Neuronal stem cell (in vitro differentiated cells): Measurements from ENCODE around the gene PROX1.

Source experiments
- DNase-seq: peaks from one replicate; pipeline ENCODE4 v3.0.0-alpha.2; 2013; ENCODE audit warnings: low spot score
- H2AFZ ChIP-seq: one replicate; pipeline ENCODE4 v1.6.1; 2013; ENCODE audit warnings: mild to moderate bottlenecking, low read length, inconsistent platforms
- H2AK5ac ChIP-seq: 2 replicates; pipeline ENCODE4 v1.6.1; 2013; ENCODE audit warnings: low read depth, mild to moderate bottlenecking, inconsistent platforms, low read length, moderate library complexity, mixed read lengths
- H2BK120ac ChIP-seq: 2 replicates; pipeline ENCODE4 v1.6.1; 2013; ENCODE audit warnings: low read depth, mild to moderate bottlenecking, inconsistent platforms, low read length, moderate library complexity, mixed read lengths
- H2BK12ac ChIP-seq: one replicate; pipeline ENCODE4 v1.6.1; 2013; ENCODE audit warnings: low read length, inconsistent platforms
- H2BK15ac ChIP-seq: 2 replicates; pipeline ENCODE4 v1.6.1; 2013; ENCODE audit warnings: mild to moderate bottlenecking, low read length, inconsistent platforms, mixed read lengths
- H2BK5ac ChIP-seq: one replicate; pipeline ENCODE4 v1.6.1; 2013; ENCODE audit warnings: inconsistent platforms, mild to moderate bottlenecking, low read length, moderate library complexity
- H3K14ac ChIP-seq: one replicate; pipeline ENCODE4 v1.6.1; 2013; ENCODE audit warnings: low read length, inconsistent platforms
- H3K18ac ChIP-seq: 2 replicates; pipeline ENCODE4 v1.6.1; 2013; ENCODE audit warnings: low read length, inconsistent platforms
- H3K23ac ChIP-seq: 2 replicates; pipeline ENCODE4 v1.6.1; 2013; ENCODE audit warnings: low read depth, mild to moderate bottlenecking, mixed read lengths, low read length, inconsistent platforms; ENCODE audit not compliant: poor library complexity
- H3K27ac ChIP-seq: replicated peaks from 3 replicates; pipeline ENCODE4 v1.5.1; 2013; ENCODE audit warnings: low read length, inconsistent platforms
- H3K27me3 ChIP-seq, 3 experiments: 2 replicates each; pipeline ENCODE4 v1.6.1; 2013; ENCODE audit warnings: low read length in 3 of 3, mild to moderate bottlenecking in 2 of 3, inconsistent platforms in 1 of 3, low read depth in 1 of 3, mixed read lengths in 1 of 3, moderate library complexity in 1 of 3; ENCODE audit not compliant: control insufficient read depth in 3 of 3, insufficient read depth in 3 of 3
- H3K36me3 ChIP-seq, 2 donors: replicated peaks in 1 of 2; 2 replicates each; pipeline ENCODE4 v1.6.1; 2013; ENCODE audit warnings: low read length in 2 of 2; ENCODE audit not compliant: control insufficient read depth in 2 of 2, insufficient read depth in 2 of 2
- H3K4ac ChIP-seq: 2 replicates; pipeline ENCODE4 v1.6.1; 2013; ENCODE audit warnings: inconsistent platforms, mild to moderate bottlenecking, low read length, moderate library complexity
- H3K4me1 ChIP-seq, 2 donors: 1 replicate in 1 of 2; 2 replicates in 1 of 2; pipeline ENCODE4 v1.6.1; 2013; ENCODE audit warnings: low read length in 2 of 2, low read depth in 1 of 2; ENCODE audit not compliant: control insufficient read depth in 2 of 2, insufficient read depth in 1 of 2
- H3K4me2 ChIP-seq: one replicate; pipeline ENCODE4 v1.6.1; 2013; ENCODE audit warnings: mild to moderate bottlenecking, low read length, inconsistent platforms; ENCODE audit not compliant: insufficient read depth, poor library complexity, severe bottlenecking
- H3K4me3 ChIP-seq, 2 donors: 2 replicates each; pipeline ENCODE4 v1.5.1; 2013; ENCODE audit warnings: low read length in 2 of 2, mild to moderate bottlenecking in 2 of 2, inconsistent platforms in 1 of 2, moderate library complexity in 1 of 2
- H3K79me1 ChIP-seq: one replicate; pipeline ENCODE4 v1.6.1; 2013; ENCODE audit warnings: low read depth, mild to moderate bottlenecking, inconsistent platforms, low read length, moderate library complexity
- H3K9ac ChIP-seq: one replicate; pipeline ENCODE4 v1.6.1; 2013; ENCODE audit warnings: mild to moderate bottlenecking, low read depth, low read length, inconsistent platforms; ENCODE audit not compliant: poor library complexity
- H3K9me3 ChIP-seq, 2 donors: replicated peaks in 1 of 2; 2 replicates each; pipeline versions ENCODE3 to v1.6.1; 2013; ENCODE audit warnings: low read length in 2 of 2, mild to moderate bottlenecking in 2 of 2, inconsistent platforms in 1 of 2, low read depth in 1 of 2, mixed read lengths in 1 of 2, moderate library complexity in 1 of 2; ENCODE audit not compliant: control insufficient read depth in 2 of 2, insufficient read depth in 1 of 2
- H4K8ac ChIP-seq: one replicate; pipeline ENCODE4 v1.6.1; 2013; ENCODE audit warnings: low read depth, mild to moderate bottlenecking, inconsistent platforms, low read length, moderate library complexity
- H4K91ac ChIP-seq: one replicate; pipeline ENCODE4 v1.6.1; 2013; ENCODE audit warnings: low read length, low read depth, mild to moderate bottlenecking, inconsistent platforms; ENCODE audit not compliant: poor library complexity
- WGBS, 2 donors: extraction: QIAGEN DNeasy Blood & Tissue Kit; methylation state at CpG; one replicate each; pipeline ENCODE4 v1.1.7; 2013; ENCODE audit warnings: missing lambda C conversion rate in 2 of 2, mixed read lengths in 1 of 2; ENCODE audit not compliant: insufficient read length in 2 of 2, insufficient replicate concordance in 1 of 2; ENCODE audit errors: extremely low coverage in 2 of 2; 5-methylcytosine and 5-hydroxymethylcytosine counted together

The PROX1 gene

DNA sequence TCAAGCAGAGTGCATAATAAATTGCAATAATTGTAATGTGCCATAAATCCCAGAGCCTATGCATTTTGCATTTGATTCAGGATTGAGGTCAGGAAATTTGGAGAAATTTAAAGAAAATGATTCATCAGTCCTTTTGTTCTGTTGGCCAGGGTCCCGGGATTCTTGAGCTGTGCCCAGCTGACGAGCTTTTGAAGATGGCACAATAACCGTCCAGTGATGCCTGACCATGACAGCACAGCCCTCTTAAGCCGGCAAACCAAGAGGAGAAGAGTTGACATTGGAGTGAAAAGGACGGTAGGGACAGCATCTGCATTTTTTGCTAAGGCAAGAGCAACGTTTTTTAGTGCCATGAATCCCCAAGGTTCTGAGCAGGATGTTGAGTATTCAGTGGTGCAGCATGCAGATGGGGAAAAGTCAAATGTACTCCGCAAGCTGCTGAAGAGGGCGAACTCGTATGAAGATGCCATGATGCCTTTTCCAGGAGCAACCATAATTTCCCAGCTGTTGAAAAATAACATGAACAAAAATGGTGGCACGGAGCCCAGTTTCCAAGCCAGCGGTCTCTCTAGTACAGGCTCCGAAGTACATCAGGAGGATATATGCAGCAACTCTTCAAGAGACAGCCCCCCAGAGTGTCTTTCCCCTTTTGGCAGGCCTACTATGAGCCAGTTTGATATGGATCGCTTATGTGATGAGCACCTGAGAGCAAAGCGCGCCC, 8.7 kb downstream of the PROX1 start:
- H2BK120ac ChIP-seq, result no peak overlapping the region
- H2BK15ac ChIP-seq, result no peak overlapping the region
- no peak overlapping the region for H4K8ac ChIP-seq
- no peak overlapping the region for H2AK5ac ChIP-seq
- H4K91ac ChIP-seq, result no peak overlapping the region
- H3K9me3 ChIP-seq, result peaks cover 0 to 5% of the 10 kb centered on the region in 2 donors
- DNase-seq, result no peak
- H2BK5ac ChIP-seq, result no peak overlapping the region
- no peak overlapping the region for H2BK12ac ChIP-seq
- no peaks in the 10 kb centered on the region for H3K79me1 ChIP-seq
- H3K27ac ChIP-seq, result no peak overlapping the region
- no peak overlapping the region for H3K23ac ChIP-seq
- H3K4me3 ChIP-seq, result no peak overlapping the region
- no CpG with 5 or more reads among the region's 15 CpGs for WGBS, 2 donors
- no peak overlapping the region for H3K4ac ChIP-seq
- H2AFZ ChIP-seq, result no peak overlapping the region
- no peaks in the 10 kb centered on the region for H3K27me3 ChIP-seq
- H3K36me3 ChIP-seq, result peaks cover 6 to 23% of the 10 kb centered on the region in 2 donors
- no peak overlapping the region for H3K4me2 ChIP-seq
- no peak overlapping the region for H3K14ac ChIP-seq
- no peak overlapping the region for H3K9ac ChIP-seq
- no peak overlapping the region for H3K18ac ChIP-seq
- peaks cover 2 to 15% of the 10 kb centered on the region in 2 donors for H3K4me1 ChIP-seq

DNA sequence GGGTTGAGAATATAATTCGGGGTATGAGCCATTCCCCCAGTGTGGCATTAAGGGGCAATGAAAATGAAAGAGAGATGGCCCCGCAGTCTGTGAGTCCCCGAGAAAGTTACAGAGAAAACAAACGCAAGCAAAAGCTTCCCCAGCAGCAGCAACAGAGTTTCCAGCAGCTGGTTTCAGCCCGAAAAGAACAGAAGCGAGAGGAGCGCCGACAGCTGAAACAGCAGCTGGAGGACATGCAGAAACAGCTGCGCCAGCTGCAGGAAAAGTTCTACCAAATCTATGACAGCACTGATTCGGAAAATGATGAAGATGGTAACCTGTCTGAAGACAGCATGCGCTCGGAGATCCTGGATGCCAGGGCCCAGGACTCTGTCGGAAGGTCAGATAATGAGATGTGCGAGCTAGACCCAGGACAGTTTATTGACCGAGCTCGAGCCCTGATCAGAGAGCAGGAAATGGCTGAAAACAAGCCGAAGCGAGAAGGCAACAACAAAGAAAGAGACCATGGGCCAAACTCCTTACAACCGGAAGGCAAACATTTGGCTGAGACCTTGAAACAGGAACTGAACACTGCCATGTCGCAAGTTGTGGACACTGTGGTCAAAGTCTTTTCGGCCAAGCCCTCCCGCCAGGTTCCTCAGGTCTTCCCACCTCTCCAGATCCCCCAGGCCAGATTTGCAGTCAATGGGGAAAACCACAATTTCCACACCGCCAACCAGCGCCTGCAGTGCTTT, 9.4 kb downstream of the PROX1 start:
- Histone ChIP-seq H3K27ac (no peak overlapping the region), H3K4ac (no peak overlapping the region), H4K91ac (no peak overlapping the region), H3K4me2 (no peak overlapping the region), H3K23ac (no peak overlapping the region), H2BK120ac (no peak overlapping the region), H2AFZ (no peak overlapping the region), H2BK5ac (no peak overlapping the region), H2BK12ac (no peak overlapping the region), H2BK15ac (no peak overlapping the region), H4K8ac (no peak overlapping the region), H3K27me3 (no peaks in the 10 kb centered on the region), H3K79me1 (no peaks in the 10 kb centered on the region), H3K18ac (no peak overlapping the region), H3K4me1 (peaks cover 2 to 19% of the 10 kb centered on the region in 2 donors), H2AK5ac (no peak overlapping the region), H3K9me3 (peaks cover 0 to 5% of the 10 kb centered on the region in 2 donors), H3K9ac (no peak overlapping the region), H3K4me3 (peak overlapping the region in 1 of 2 donors; percentile 7), H3K36me3 (peaks cover 6 to 23% of the 10 kb centered on the region in 2 donors), H3K14ac (no peak overlapping the region)
- DNase-seq, result no peak
- WGBS, 2 donors, result no CpG with 5 or more reads among the region's 24 CpGs

DNA sequence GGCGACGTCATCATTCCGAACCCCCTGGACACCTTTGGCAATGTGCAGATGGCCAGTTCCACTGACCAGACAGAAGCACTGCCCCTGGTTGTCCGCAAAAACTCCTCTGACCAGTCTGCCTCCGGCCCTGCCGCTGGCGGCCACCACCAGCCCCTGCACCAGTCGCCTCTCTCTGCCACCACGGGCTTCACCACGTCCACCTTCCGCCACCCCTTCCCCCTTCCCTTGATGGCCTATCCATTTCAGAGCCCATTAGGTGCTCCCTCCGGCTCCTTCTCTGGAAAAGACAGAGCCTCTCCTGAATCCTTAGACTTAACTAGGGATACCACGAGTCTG, 10.0 kb downstream of the PROX1 start:
- Histone ChIP-seq H3K18ac (no peak overlapping the region), H2BK5ac (no peak overlapping the region), H3K4ac (no peak overlapping the region), H3K14ac (peak overlapping the region; percentile 11), H2BK12ac (no peak overlapping the region), H3K79me1 (no peaks in the 10 kb centered on the region), H3K36me3 (peaks cover 6 to 23% of the 10 kb centered on the region in 2 donors), H2AK5ac (no peak overlapping the region), H3K9ac (no peak overlapping the region), H3K27ac (no peak overlapping the region), H3K4me3 (no peak overlapping the region), H4K8ac (no peak overlapping the region), H3K9me3 (peaks cover 0 to 5% of the 10 kb centered on the region in 2 donors), H2AFZ (no peak overlapping the region), H3K23ac (no peak overlapping the region), H3K4me2 (no peak overlapping the region), H2BK120ac (no peak overlapping the region), H3K27me3 (no peaks in the 10 kb centered on the region), H4K91ac (no peak overlapping the region), H3K4me1 (peaks cover 4 to 23% of the 10 kb centered on the region in 2 donors), H2BK15ac (no peak overlapping the region)
- no CpG with 5 or more reads among the region's 13 CpGs for WGBS, 2 donors
- DNase-seq, result no peak

GRCh38 chr1:213998785-213999184, 11.0 kb downstream of the PROX1 start:
- no peak overlapping the region for H4K91ac ChIP-seq
- no peak overlapping the region for H3K4me3 ChIP-seq
- peaks cover 0 to 5% of the 10 kb centered on the region in 2 donors for H3K9me3 ChIP-seq
- no peak overlapping the region for H4K8ac ChIP-seq
- no CpG with 5 or more reads among the region's 6 CpGs for WGBS, 2 donors
- no peak overlapping the region for H3K27ac ChIP-seq
- no peak overlapping the region for H2AFZ ChIP-seq
- H3K23ac ChIP-seq, result no peak overlapping the region
- no peak overlapping the region for H3K4ac ChIP-seq
- DNase-seq, result no peak
- H3K9ac ChIP-seq, result no peak overlapping the region
- H3K27me3 ChIP-seq, result no peaks in the 10 kb centered on the region
- no peak overlapping the region for H2BK5ac ChIP-seq
- peaks cover 6 to 23% of the 10 kb centered on the region in 2 donors for H3K36me3 ChIP-seq
- H2BK120ac ChIP-seq, result no peak overlapping the region
- H3K18ac ChIP-seq, result no peak overlapping the region
- H2AK5ac ChIP-seq, result no peak overlapping the region
- H2BK15ac ChIP-seq, result no peak overlapping the region
- no peak overlapping the region for H2BK12ac ChIP-seq
- no peaks in the 10 kb centered on the region for H3K79me1 ChIP-seq
- peaks cover 4 to 29% of the 10 kb centered on the region in 2 donors for H3K4me1 ChIP-seq
- H3K14ac ChIP-seq, result no peak overlapping the region
- H3K4me2 ChIP-seq, result no peak overlapping the region
